Calu3 (cell line): Measurements from ENCODE around the gene RAB3C. TPM values are rescaled to one million over a fixed set of nuclear protein-coding genes. Genes with fewer than 3 reads are reported as not detected.

ENCODE experiments used
- BruUV-seq: library from RNA; stranded (reverse); fragments of 400-500 nt; replicated peaks from 2 replicates; lab custom pipeline; 2021; lab: Mats Ljungman, UMichigan
- CTCF ChIA-PET: fragments of 300-600 bp; sonication (Branson Sonifier 250); formaldehyde crosslinking; loops from one replicate; lab custom pipeline; 2022; ENCODE audit warnings: antibody characterized with exemption; lab: Charles Lee
- DNase-seq: peaks from one replicate; pipeline ENCODE4 v3.0.0; 2022
- H3K27ac Mint-ChIP-seq: one replicate; pipeline ENCODE4 v1.8.0; 2022; ENCODE audit warnings: mixed read lengths; ENCODE audit not compliant: unreplicated experiment
- H3K27me3 Mint-ChIP-seq: one replicate; pipeline ENCODE4 v1.8.0; 2022; ENCODE audit warnings: mixed read lengths; ENCODE audit not compliant: unreplicated experiment
- H3K36me3 Mint-ChIP-seq: one replicate; pipeline ENCODE4 v1.8.0; 2022; ENCODE audit warnings: mild to moderate bottlenecking, moderate library complexity, mixed read lengths; ENCODE audit not compliant: insufficient read depth, unreplicated experiment
- H3K4me1 Mint-ChIP-seq: one replicate; pipeline ENCODE4 v1.8.0; 2022; ENCODE audit warnings: mild to moderate bottlenecking, low read depth, mixed read lengths; ENCODE audit not compliant: unreplicated experiment
- H3K4me3 Mint-ChIP-seq: one replicate; pipeline ENCODE4 v1.8.0; 2022; ENCODE audit warnings: mild to moderate bottlenecking, low read depth, moderate library complexity, mixed read lengths; ENCODE audit not compliant: unreplicated experiment
- H3K9me3 Mint-ChIP-seq: one replicate; pipeline ENCODE4 v1.8.0; 2022; ENCODE audit warnings: low read depth, mixed read lengths; ENCODE audit not compliant: unreplicated experiment
- CTCF ChIP-seq: fragments of 200-600 bp; IDR thresholded peaks from one replicate; pipeline ENCODE4 v1.8.0; 2022; ENCODE audit warnings: antibody characterized with exemption; ENCODE audit not compliant: unreplicated experiment
- intact Hi-C: fragments of 100-400 bp; cut with micrococcal nuclease; formaldehyde crosslinking; loops from one replicate; pipeline ENCODE4 v1.10.0; 2022; ENCODE audit not compliant: unreplicated experiment
- total RNA-seq: library from RNA; stranded (reverse); gene quantifications from 2 replicates; pipeline ENCODE4 v1.2.3, GENCODE V29; 2022

RAB3C gene
- total RNA-seq, 1 experiment from 2014 or later = not detected

DNA sequence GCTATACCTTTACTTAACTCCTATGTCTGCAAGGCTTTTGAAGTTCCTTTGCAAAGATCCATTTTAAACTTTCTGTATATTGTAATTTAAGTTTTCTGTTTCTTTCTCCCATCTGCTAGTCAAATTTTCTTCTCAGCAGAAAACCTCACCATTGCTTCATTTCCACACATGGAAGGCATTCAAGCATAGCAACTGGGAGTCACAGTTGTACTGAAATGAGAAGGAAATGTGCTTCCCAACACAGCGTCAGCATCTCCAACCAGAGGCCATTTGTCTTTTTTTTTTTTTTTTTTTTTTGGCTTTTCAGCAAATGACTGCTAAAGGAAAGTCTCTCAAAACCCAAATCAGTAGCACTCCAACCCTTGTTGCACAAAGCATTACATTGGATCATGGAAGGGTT, 92.5 kb downstream of the RAB3C start:
- H3K27me3 Mint-ChIP-seq = peaks cover 38% of the 10 kb centered on the region
- intact Hi-C loops = no loop called here
- no peaks in the 10 kb centered on the region for H3K36me3 Mint-ChIP-seq
- no peak overlapping the region for H3K27ac Mint-ChIP-seq
- DNase-seq = no peak
- H3K4me1 Mint-ChIP-seq = no peaks in the 10 kb centered on the region
- CTCF ChIA-PET = no interaction called here
- no TSS peak for BruUV-seq
- no peak overlapping the region for H3K4me3 Mint-ChIP-seq
- H3K9me3 Mint-ChIP-seq = no peaks in the 10 kb centered on the region
- no peak for TF ChIP-seq CTCF

DNA sequence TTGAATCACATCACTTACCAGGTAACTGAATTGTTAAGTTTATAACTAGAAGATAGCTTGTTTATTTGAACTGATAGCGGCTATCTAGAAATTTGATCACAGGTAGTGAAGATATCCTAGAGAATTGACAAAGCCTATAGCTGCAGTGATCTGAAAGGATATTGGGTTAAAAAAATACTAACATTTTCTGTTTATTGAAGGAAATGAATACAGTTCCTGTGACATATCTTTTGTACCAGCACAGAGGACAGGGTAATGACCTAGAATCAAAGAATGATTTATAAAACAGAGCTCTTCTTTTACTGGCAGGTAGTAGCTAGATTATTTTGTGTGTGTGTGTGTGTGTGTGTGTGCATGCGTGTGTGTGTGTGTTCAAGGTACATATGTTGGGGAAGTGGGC, 94.8 kb downstream of the RAB3C start:
- Mint-ChIP-seq H3K27me3 (peaks cover 33% of the 10 kb centered on the region), H3K27ac (no peak overlapping the region), H3K4me1 (no peaks in the 10 kb centered on the region), H3K9me3 (no peaks in the 10 kb centered on the region), H3K4me3 (no peak overlapping the region), H3K36me3 (no peaks in the 10 kb centered on the region)
- intact Hi-C loops = no loop called here
- DNase-seq = no peak
- CTCF ChIA-PET = interaction anchor here (0.6 kb wide), 1 partner anchor 477 kb away, joined by 3 read pairs; no protein-coding TSS in a partner anchor
- no peak for TF ChIP-seq CTCF
- no TSS peak for BruUV-seq

GRCh38 chr5:58680503-58680902, 97.6 kb downstream of the RAB3C start:
- intact Hi-C loops = no loop called here
- CTCF ChIA-PET = interaction anchor here (0.5 kb wide), 1 partner anchor 65 kb away, joined by 4 read pairs; no protein-coding TSS in a partner anchor
- no peak overlapping the region for H3K27ac Mint-ChIP-seq

GRCh38 chr5:58681943-58682342, 99.1 kb downstream of the RAB3C start:
- intact Hi-C loops = no loop called here
- Mint-ChIP-seq H3K4me1 (no peaks in the 10 kb centered on the region), H3K9me3 (no peaks in the 10 kb centered on the region), H3K27me3 (peaks cover 48% of the 10 kb centered on the region), H3K4me3 (no peak overlapping the region), H3K36me3 (no peaks in the 10 kb centered on the region), H3K27ac (no peak overlapping the region)
- no peak for DNase-seq
- BruUV-seq = no TSS peak
- no peak for TF ChIP-seq CTCF
- CTCF ChIA-PET = interaction anchor here (0.6 kb wide), 1 partner anchor 855 kb away, joined by 3 read pairs; no protein-coding TSS in a partner anchor

More at GRCh38 chr5:58680503-58680902, 97.6 kb downstream of the RAB3C start:
- Mint-ChIP-seq H3K4me1 (no peaks in the 10 kb centered on the region), H3K27me3 (peaks cover 34% of the 10 kb centered on the region), H3K9me3 (no peaks in the 10 kb centered on the region), H3K36me3 (no peaks in the 10 kb centered on the region), H3K4me3 (no peak overlapping the region)
- BruUV-seq = no TSS peak
- no peak for TF ChIP-seq CTCF
- no peak for DNase-seq
